Measurements from ENCODE around the gene CEMIP.

GRCh38 chr15:80846031-80846815 lies 67.1 kb downstream of the CEMIP start:
- TF ChIP-seq POLR2A (IDR thresholded peaks at IDR 0.05) (no peak), CTCF (IDR thresholded peaks at IDR 0.05) (no peak)
